ENCODE measurements around the gene RBM8A.

DNA sequence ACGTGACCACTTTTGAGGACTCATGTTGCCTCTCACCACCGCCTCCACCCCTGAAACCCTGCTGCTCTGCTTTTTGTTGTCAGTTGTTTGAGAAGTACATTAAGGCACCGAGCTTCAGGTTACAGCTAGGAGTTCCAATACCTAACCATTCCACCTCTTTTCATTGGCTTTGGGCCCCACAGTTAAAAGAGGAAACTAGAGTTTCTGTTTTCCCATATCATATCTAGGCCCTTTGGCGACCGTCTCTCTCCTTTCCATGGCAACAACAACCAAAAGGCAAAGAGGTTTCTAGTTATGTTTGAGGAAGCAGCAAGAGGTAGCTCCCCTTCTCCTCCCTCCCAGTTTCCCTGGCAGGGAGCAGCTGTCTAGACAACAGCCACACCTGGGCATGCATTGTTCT, 47.5 kb downstream of the RBM8A start:
- TF ChIP-seq, protein P1, sequence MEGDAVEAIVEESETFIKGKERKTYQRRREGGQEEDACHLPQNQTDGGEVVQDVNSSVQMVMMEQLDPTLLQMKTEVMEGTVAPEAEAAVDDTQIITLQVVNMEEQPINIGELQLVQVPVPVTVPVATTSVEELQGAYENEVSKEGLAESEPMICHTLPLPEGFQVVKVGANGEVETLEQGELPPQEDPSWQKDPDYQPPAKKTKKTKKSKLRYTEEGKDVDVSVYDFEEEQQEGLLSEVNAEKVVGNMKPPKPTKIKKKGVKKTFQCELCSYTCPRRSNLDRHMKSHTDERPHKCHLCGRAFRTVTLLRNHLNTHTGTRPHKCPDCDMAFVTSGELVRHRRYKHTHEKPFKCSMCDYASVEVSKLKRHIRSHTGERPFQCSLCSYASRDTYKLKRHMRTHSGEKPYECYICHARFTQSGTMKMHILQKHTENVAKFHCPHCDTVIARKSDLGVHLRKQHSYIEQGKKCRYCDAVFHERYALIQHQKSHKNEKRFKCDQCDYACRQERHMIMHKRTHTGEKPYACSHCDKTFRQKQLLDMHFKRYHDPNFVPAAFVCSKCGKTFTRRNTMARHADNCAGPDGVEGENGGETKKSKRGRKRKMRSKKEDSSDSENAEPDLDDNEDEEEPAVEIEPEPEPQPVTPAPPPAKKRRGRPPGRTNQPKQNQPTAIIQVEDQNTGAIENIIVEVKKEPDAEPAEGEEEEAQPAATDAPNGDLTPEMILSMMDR (IDR thresholded peaks at IDR 0.05; ENCODE audit: low read depth, low read length, missing input control), result no peak
- TF ChIP-seq YY1 (IDR thresholded peaks at IDR 0.05) (no peak), FOXA1 (IDR thresholded peaks at IDR 0.05) (no peak), JUND (IDR thresholded peaks at IDR 0.05) (no peak), TAF1 (conservative IDR thresholded peaks at IDR 0.05) (no peak), GABPA (IDR thresholded peaks at IDR 0.05 in 1 of 2, conservative IDR thresholded peaks at IDR 0.05 in 1 of 2) (no peak), HNF4G (IDR thresholded peaks at IDR 0.05) (no peak), RAD21 (IDR thresholded peaks at IDR 0.05) (no peak), HNF4A (conservative IDR thresholded peaks at IDR 0.05) (no peak)
- TF ChIP-seq, protein P2, sequence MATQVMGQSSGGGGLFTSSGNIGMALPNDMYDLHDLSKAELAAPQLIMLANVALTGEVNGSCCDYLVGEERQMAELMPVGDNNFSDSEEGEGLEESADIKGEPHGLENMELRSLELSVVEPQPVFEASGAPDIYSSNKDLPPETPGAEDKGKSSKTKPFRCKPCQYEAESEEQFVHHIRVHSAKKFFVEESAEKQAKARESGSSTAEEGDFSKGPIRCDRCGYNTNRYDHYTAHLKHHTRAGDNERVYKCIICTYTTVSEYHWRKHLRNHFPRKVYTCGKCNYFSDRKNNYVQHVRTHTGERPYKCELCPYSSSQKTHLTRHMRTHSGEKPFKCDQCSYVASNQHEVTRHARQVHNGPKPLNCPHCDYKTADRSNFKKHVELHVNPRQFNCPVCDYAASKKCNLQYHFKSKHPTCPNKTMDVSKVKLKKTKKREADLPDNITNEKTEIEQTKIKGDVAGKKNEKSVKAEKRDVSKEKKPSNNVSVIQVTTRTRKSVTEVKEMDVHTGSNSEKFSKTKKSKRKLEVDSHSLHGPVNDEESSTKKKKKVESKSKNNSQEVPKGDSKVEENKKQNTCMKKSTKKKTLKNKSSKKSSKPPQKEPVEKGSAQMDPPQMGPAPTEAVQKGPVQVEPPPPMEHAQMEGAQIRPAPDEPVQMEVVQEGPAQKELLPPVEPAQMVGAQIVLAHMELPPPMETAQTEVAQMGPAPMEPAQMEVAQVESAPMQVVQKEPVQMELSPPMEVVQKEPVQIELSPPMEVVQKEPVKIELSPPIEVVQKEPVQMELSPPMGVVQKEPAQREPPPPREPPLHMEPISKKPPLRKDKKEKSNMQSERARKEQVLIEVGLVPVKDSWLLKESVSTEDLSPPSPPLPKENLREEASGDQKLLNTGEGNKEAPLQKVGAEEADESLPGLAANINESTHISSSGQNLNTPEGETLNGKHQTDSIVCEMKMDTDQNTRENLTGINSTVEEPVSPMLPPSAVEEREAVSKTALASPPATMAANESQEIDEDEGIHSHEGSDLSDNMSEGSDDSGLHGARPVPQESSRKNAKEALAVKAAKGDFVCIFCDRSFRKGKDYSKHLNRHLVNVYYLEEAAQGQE (IDR thresholded peaks at IDR 0.05), result no peak
- TF ChIP-seq, protein P3, sequence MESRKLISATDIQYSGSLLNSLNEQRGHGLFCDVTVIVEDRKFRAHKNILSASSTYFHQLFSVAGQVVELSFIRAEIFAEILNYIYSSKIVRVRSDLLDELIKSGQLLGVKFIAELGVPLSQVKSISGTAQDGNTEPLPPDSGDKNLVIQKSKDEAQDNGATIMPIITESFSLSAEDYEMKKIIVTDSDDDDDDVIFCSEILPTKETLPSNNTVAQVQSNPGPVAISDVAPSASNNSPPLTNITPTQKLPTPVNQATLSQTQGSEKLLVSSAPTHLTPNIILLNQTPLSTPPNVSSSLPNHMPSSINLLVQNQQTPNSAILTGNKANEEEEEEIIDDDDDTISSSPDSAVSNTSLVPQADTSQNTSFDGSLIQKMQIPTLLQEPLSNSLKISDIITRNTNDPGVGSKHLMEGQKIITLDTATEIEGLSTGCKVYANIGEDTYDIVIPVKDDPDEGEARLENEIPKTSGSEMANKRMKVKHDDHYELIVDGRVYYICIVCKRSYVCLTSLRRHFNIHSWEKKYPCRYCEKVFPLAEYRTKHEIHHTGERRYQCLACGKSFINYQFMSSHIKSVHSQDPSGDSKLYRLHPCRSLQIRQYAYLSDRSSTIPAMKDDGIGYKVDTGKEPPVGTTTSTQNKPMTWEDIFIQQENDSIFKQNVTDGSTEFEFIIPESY (IDR thresholded peaks at IDR 0.05), result no peak
- TF ChIP-seq, protein P4, sequence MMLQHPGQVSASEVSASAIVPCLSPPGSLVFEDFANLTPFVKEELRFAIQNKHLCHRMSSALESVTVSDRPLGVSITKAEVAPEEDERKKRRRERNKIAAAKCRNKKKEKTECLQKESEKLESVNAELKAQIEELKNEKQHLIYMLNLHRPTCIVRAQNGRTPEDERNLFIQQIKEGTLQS (IDR thresholded peaks at IDR 0.05), result no peak
- TF ChIP-seq, protein P5, sequence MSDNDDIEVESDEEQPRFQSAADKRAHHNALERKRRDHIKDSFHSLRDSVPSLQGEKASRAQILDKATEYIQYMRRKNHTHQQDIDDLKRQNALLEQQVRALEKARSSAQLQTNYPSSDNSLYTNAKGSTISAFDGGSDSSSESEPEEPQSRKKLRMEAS (IDR thresholded peaks at IDR 0.05), result no peak
